Immature natural killer cell (primary cell): ENCODE results near the gene TTC27. TPM values are rescaled to one million over a fixed set of nuclear protein-coding genes. Genes with fewer than 3 reads are reported as not detected.
"Not testable (repeated sequence)": the region's sequence is repeated elsewhere in the genome, so short reads cannot be mapped to it uniquely, and the experiment has no call there.

Source experiments
- DNase-seq, 3 donors: peaks; one replicate each; pipeline ENCODE4 v3.0.0; 2022; ENCODE audit warnings: mixed read lengths in 1 of 3
- H3K27ac Mint-ChIP-seq, 6 donors: one replicate each; pipeline ENCODE4 v1.8.0; 2020; ENCODE audit warnings: mixed read lengths in 6 of 6, mild to moderate bottlenecking in 5 of 6, inconsistent platforms in 4 of 6, moderate library complexity in 3 of 6
- H3K27me3 Mint-ChIP-seq, 3 donors: one replicate each; pipeline ENCODE4 v1.8.0; 2020 to 2021; ENCODE audit warnings: low read depth in 3 of 3, mild to moderate bottlenecking in 3 of 3, mixed read lengths in 3 of 3, moderate library complexity in 3 of 3, inconsistent platforms in 1 of 3
- H3K36me3 Mint-ChIP-seq, 3 donors: one replicate each; pipeline ENCODE4 v1.8.0; 2020; ENCODE audit warnings: mixed read lengths in 3 of 3, inconsistent platforms in 2 of 3, mild to moderate bottlenecking in 2 of 3
- H3K4me1 Mint-ChIP-seq, 2 donors: one replicate each; pipeline ENCODE4 v1.8.0; 2020; ENCODE audit warnings: inconsistent platforms in 2 of 2, mild to moderate bottlenecking in 2 of 2, mixed read lengths in 2 of 2, moderate library complexity in 1 of 2
- H3K4me3 Mint-ChIP-seq, 5 donors: one replicate each; pipeline ENCODE4 v1.8.0; 2020; ENCODE audit warnings: mild to moderate bottlenecking in 5 of 5, mixed read lengths in 5 of 5, inconsistent platforms in 3 of 5, moderate library complexity in 3 of 5
- H3K9me3 Mint-ChIP-seq, 6 donors: one replicate each; pipeline ENCODE4 v1.8.0; 2020; ENCODE audit warnings: mild to moderate bottlenecking in 6 of 6, mixed read lengths in 6 of 6, inconsistent platforms in 4 of 6, moderate library complexity in 3 of 6
- polyA plus RNA-seq, 3 donors: library from polyadenylated mRNA; unstranded; fragments of 300-500 nt; fragmentation: Illumina TruSeq; gene quantifications; one replicate each; pipeline ENCODE4 v1.2.3, GENCODE V29; 2021

TTC27 gene
- polyA plus RNA-seq, 3 donors from 2014 or later, result 6.3 to 14.4 (median 10.4) TPM

- H3K36me3 Mint-ChIP-seq, result peaks cover 19 to 34% (median 25%) of the 10 kb centered on the region in 3 donors
- H3K4me3 Mint-ChIP-seq, result no peak overlapping the region
- no peaks in the 10 kb centered on the region for H3K9me3 Mint-ChIP-seq
- no peaks in the 10 kb centered on the region for H3K27me3 Mint-ChIP-seq
- peaks cover 2 to 5% of the 10 kb centered on the region in 2 donors for H3K4me1 Mint-ChIP-seq
- DNase-seq, result no peak
- H3K27ac Mint-ChIP-seq, result peak overlapping the region in 1 of 6 donors; percentile 60
These were observed 88.7 kb downstream of the TTC27 start for GRCh38 chr2:32716598-32716997.

GRCh38 chr2:32718752-32719151 is 90.9 kb downstream of the TTC27 start:
- H3K4me3 Mint-ChIP-seq, result no peak overlapping the region
- no peaks in the 10 kb centered on the region for H3K9me3 Mint-ChIP-seq
- H3K4me1 Mint-ChIP-seq, result peaks cover 9 to 11% of the 10 kb centered on the region in 2 donors
- H3K27me3 Mint-ChIP-seq, result no peaks in the 10 kb centered on the region
- H3K27ac Mint-ChIP-seq, result no peak overlapping the region
- DNase-seq, result no peak
- peaks cover 7 to 32% (median 30%) of the 10 kb centered on the region in 3 donors for H3K36me3 Mint-ChIP-seq

GRCh38 chr2:32719430-32719829 is 91.6 kb downstream of the TTC27 start:
- no peak overlapping the region for H3K27ac Mint-ChIP-seq
- no peaks in the 10 kb centered on the region for H3K9me3 Mint-ChIP-seq
- H3K27me3 Mint-ChIP-seq, result no peaks in the 10 kb centered on the region
- H3K4me1 Mint-ChIP-seq, result peaks cover 9 to 11% of the 10 kb centered on the region in 2 donors
- no peak overlapping the region for H3K4me3 Mint-ChIP-seq
- peaks cover 5 to 30% (median 26%) of the 10 kb centered on the region in 3 donors for H3K36me3 Mint-ChIP-seq
- DNase-seq, result no peak

- H3K27me3 Mint-ChIP-seq, result no peaks in the 10 kb centered on the region
- H3K4me3 Mint-ChIP-seq, result no peak overlapping the region
- H3K36me3 Mint-ChIP-seq, result peaks cover 10 to 27% (median 27%) of the 10 kb centered on the region in 3 donors
- H3K9me3 Mint-ChIP-seq, result no peaks in the 10 kb centered on the region
- DNase-seq, result no peak
- H3K4me1 Mint-ChIP-seq, result peaks cover 9 to 11% of the 10 kb centered on the region in 2 donors
- H3K27ac Mint-ChIP-seq, result no peak overlapping the region
These were observed 92.3 kb downstream of the TTC27 start for GRCh38 chr2:32719933-32720716.

- no peak for DNase-seq
- no peaks in the 10 kb centered on the region for H3K9me3 Mint-ChIP-seq
- no peak overlapping the region for H3K4me3 Mint-ChIP-seq
- peaks cover 10 to 25% (median 24%) of the 10 kb centered on the region in 3 donors for H3K36me3 Mint-ChIP-seq
- no peaks in the 10 kb centered on the region for H3K27me3 Mint-ChIP-seq
- H3K27ac Mint-ChIP-seq, result no peak overlapping the region
- H3K4me1 Mint-ChIP-seq, result peaks cover 9 to 11% of the 10 kb centered on the region in 2 donors
These were observed 92.9 kb downstream of the TTC27 start for GRCh38 chr2:32720771-32721170.

- no peak overlapping the region for H3K27ac Mint-ChIP-seq
- no peak for DNase-seq
- no peaks in the 10 kb centered on the region for H3K9me3 Mint-ChIP-seq
- no peak overlapping the region for H3K4me3 Mint-ChIP-seq
- H3K27me3 Mint-ChIP-seq, result no peaks in the 10 kb centered on the region
- H3K36me3 Mint-ChIP-seq, result peaks cover 13 to 29% (median 28%) of the 10 kb centered on the region in 3 donors
- H3K4me1 Mint-ChIP-seq, result peaks cover 9 to 11% of the 10 kb centered on the region in 2 donors
These were observed 93.5 kb downstream of the TTC27 start for GRCh38 chr2:32721376-32721775.

- H3K27me3 Mint-ChIP-seq, result peaks cover 0 to 1% (median 0%) of the 10 kb centered on the region in 3 donors
- H3K4me3 Mint-ChIP-seq, result no peak overlapping the region
- no peaks in the 10 kb centered on the region for H3K9me3 Mint-ChIP-seq
- H3K27ac Mint-ChIP-seq, result no peak overlapping the region
- DNase-seq, result no peak
- H3K36me3 Mint-ChIP-seq, result peaks cover 10 to 28% (median 26%) of the 10 kb centered on the region in 3 donors
- peaks cover 9 to 11% of the 10 kb centered on the region in 2 donors for H3K4me1 Mint-ChIP-seq
These were observed 95.7 kb downstream of the TTC27 start for GRCh38 chr2:32723467-32724079.

GRCh38 chr2:32726678-32727077 is 98.8 kb downstream of the TTC27 start:
- H3K4me3 Mint-ChIP-seq, H3K9me3 Mint-ChIP-seq, H3K27me3 Mint-ChIP-seq, H3K4me1 Mint-ChIP-seq, DNase-seq, H3K27ac Mint-ChIP-seq: not testable (repeated sequence)
- peaks cover 10 to 28% (median 21%) of the 10 kb centered on the region in 3 donors for H3K36me3 Mint-ChIP-seq

- Mint-ChIP-seq H3K4me3 (no peak overlapping the region), H3K4me1 (peaks cover 9% of the 10 kb centered on the region in 2 donors), H3K27me3 (peaks cover 0 to 1% (median 0%) of the 10 kb centered on the region in 3 donors), H3K36me3 (peaks cover 10 to 27% (median 18%) of the 10 kb centered on the region in 3 donors), H3K9me3 (no peaks in the 10 kb centered on the region), H3K27ac (no peak overlapping the region)
- DNase-seq, result no peak
These were observed 99.3 kb downstream of the TTC27 start for GRCh38 chr2:32727157-32727556.

GRCh38 chr2:32730958-32731357 is 103.1 kb downstream of the TTC27 start:
- not testable (repeated sequence) for H3K4me3 Mint-ChIP-seq, H3K27ac Mint-ChIP-seq, DNase-seq, H3K9me3 Mint-ChIP-seq, H3K4me1 Mint-ChIP-seq, H3K27me3 Mint-ChIP-seq, H3K36me3 Mint-ChIP-seq

- H3K27ac Mint-ChIP-seq, result no peak overlapping the region
- H3K9me3 Mint-ChIP-seq, result no peaks in the 10 kb centered on the region
- peaks cover 6 to 8% (median 7%) of the 10 kb centered on the region in 3 donors for H3K36me3 Mint-ChIP-seq
- no peak overlapping the region for H3K4me3 Mint-ChIP-seq
- H3K4me1 Mint-ChIP-seq, result no peaks in the 10 kb centered on the region
- DNase-seq, result no peak
- H3K27me3 Mint-ChIP-seq, result no peaks in the 10 kb centered on the region
These were observed 104.3 kb downstream of the TTC27 start for GRCh38 chr2:32732120-32732519.

GRCh38 chr2:32732912-32733472 is 105.1 kb downstream of the TTC27 start:
- Mint-ChIP-seq H3K4me1 (no peaks in the 10 kb centered on the region), H3K27me3 (no peaks in the 10 kb centered on the region), H3K36me3 (peaks cover 13 to 16% (median 14%) of the 10 kb centered on the region in 3 donors), H3K27ac (no peak overlapping the region), H3K9me3 (no peaks in the 10 kb centered on the region), H3K4me3 (no peak overlapping the region)
- no peak for DNase-seq

GRCh38 chr2:32735348-32735747 is 107.5 kb downstream of the TTC27 start:
- peaks cover 14 to 23% (median 21%) of the 10 kb centered on the region in 3 donors for H3K36me3 Mint-ChIP-seq

GRCh38 chr2:32738939-32739338 is 111.1 kb downstream of the TTC27 start:
- no peaks in the 10 kb centered on the region for H3K27me3 Mint-ChIP-seq
- peaks cover 25 to 39% (median 31%) of the 10 kb centered on the region in 3 donors for H3K36me3 Mint-ChIP-seq
- H3K27ac Mint-ChIP-seq, result no peak overlapping the region

More at GRCh38 chr2:32735348-32735747, 107.5 kb downstream of the TTC27 start:
- Mint-ChIP-seq H3K4me3 (no peak overlapping the region), H3K9me3 (no peaks in the 10 kb centered on the region), H3K27ac (peak overlapping the region in 1 of 6 donors; percentile 30), H3K4me1 (no peaks in the 10 kb centered on the region), H3K27me3 (no peaks in the 10 kb centered on the region)
- no peak for DNase-seq

More at GRCh38 chr2:32738939-32739338, 111.1 kb downstream of the TTC27 start:
- no peak overlapping the region for H3K4me3 Mint-ChIP-seq
- no peak for DNase-seq
- H3K9me3 Mint-ChIP-seq, result no peaks in the 10 kb centered on the region
- H3K4me1 Mint-ChIP-seq, result peaks cover 0 to 4% of the 10 kb centered on the region in 2 donors
